ENCODE data around the gene DLG2.
"Not testable (repeated sequence)": the region's sequence is repeated elsewhere in the genome, so short reads cannot be mapped to it uniquely, and the experiment has no call there.

The DLG2 gene

DNA sequence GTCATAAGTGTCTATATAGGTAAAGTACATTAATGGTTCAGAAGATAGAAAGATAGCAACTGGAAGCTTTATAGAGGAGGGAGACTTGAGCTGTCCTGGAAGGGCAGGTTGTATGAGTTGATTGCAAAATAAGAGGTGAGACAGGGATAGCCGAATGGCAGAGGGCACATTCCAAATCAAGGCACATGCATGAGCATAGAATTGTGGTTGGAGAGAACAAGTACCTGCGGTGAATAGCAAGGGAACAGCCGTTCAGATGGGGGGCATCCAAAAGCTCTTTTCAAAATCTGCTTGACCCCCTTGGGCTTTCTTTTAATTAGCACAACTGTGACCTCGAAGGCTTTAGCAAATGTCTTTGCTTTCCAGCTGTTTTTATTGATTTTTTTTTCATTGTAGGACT, 1868.0 kb downstream of the DLG2 start:
- no peak for FAIRE-seq

DNA sequence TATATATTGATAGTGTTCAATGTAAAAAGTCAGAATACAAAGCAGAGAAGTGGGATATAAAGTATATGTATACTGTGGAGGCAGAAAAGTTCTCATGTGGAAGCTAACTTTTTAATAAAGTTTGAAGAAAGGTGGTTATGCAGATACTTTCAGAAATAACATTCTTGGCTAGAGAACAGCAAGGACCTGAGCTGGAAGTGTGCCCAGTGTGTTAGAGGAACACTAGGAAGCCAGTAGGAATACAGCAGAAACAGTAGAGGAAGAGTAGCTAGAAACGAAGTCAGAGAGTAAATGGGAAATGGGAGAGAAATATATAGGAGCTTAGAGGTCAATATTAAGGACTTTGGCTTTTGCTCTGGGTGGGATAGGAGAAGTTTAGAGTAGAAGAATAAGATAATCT, 1876.1 kb downstream of the DLG2 start:
- FAIRE-seq: no peak
- no peak for DNase-seq (ENCODE audit: low spot score)

More for the DNA sequence above, 1868.0 kb downstream of the DLG2 start:
- DNase-seq (ENCODE audit: low spot score): no peak

DNA sequence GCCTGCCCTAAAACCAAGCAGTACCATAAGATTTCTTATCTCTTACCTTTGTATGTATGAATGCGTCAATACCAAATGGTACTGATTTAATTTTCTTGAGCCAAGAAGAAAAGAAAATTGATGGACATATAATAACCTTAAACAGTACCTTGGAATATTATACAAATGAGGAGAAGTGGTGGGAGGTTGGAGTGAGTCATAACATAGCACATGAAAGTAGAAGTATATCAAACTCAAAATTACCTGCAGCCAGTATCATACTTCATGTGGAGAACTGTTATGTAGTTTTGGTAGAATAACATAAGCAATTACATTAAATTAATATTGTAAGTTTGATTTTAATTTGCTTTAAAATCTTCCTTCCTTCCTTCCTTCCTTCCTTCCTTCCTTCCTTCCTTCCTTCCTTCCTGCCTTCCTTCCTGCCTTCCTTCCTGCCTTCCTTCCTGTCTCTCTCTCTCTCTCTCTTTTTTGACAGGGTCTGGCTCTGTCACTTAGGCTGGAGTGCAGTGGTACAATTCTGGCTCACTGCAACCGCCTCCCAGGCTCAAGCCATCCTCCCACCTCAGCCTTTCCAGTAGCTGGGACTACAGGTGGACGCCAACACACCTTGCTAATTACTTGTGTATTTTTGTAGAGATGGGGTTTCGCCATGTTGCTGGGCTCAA, 1880.1 kb downstream of the DLG2 start:
- DNase-seq (ENCODE audit: low spot score) (no peak), FAIRE-seq (no peak)

DNA sequence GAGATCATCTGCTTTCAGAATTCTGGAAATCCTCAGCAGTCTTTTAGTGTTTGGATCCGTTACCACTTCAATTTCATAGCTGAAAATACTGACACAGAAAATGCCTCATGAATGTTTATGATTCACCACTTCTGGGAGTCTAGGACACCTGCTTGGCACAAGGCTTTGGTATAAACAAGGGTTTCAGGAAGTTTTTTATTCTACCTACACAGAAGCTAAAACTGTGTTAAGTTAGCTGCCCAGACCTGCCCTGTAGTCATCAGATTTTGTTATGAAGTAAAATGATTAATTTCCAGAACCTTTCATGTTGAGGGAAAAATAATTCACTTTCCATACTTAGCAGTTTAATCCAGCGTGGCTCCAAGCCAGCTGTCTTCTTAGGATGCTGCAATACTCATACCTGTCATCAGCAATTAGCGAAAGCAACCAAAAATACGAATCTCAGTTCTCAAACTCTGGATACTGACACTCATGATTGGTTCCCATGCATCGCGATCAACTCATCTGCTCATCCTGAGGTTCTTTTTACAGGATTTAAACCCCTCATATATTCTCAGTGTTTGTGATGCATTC, 1882.4 kb downstream of the DLG2 start:
- FAIRE-seq (no peak), DNase-seq (ENCODE audit: low spot score) (no peak)

DNA sequence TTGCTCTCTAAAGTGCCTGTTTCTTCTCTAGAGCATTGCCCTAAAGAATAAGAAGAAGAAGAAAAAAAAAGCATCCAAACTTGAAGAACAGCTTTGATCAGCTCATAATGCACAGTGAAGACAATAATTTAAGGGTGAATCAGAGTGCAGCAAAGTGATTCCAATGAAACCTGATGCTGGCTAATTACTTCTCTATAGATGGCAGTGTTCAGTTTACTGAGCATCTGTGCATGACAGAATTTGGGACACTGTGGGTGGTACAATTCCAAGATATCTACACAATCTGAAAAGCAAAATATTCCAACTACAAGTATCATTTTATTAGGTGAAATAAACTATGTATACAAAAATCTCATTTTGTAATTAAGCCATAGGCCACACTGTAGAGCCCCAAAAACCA, 1890.5 kb downstream of the DLG2 start:
- no peak for DNase-seq (ENCODE audit: low spot score)

DNA sequence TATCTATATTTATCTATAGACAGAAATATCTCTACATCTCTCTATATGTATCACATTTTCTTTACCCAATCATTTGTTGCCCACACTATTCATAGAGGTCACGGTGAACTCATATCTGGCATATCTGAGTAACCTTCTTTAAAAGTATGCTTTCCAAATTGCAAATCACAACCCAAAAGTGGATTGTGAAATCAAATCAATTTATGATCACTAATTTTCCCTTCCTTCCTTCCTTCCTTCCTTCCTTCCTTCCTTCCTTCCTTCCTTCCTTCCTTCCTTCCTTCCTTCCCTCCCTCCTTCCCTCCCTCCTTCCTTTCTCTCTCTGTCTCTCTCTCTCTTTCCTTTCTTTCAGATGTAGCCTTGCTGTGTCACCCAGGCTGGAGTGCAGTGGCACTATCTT, 1893.0 kb downstream of the DLG2 start:
- DNase-seq (ENCODE audit: low spot score): no peak

More for the DNA sequence above, 1890.5 kb downstream of the DLG2 start:
- FAIRE-seq: no peak

DNA sequence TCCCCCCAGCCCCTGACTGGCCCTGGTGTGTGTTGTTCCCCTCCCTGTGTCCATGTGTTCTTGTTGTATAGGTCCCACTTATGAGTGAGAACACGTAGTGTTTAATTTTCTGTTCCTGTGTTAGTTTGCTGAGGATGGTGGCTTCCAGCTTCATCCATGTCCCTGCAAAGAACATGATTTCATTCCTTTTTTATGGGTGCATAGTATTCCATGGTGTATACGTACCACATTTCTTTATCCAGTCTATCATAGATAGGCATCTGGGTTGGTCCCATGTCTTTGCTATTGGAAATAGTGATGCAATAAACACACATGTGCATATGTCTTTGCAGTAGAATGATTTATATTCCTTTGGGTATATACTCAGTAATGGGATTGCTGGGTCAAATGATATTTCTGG, 1895.9 kb downstream of the DLG2 start:
- not testable (repeated sequence) for FAIRE-seq

More for the DNA sequence above, 1893.0 kb downstream of the DLG2 start:
- FAIRE-seq: no peak

DNA sequence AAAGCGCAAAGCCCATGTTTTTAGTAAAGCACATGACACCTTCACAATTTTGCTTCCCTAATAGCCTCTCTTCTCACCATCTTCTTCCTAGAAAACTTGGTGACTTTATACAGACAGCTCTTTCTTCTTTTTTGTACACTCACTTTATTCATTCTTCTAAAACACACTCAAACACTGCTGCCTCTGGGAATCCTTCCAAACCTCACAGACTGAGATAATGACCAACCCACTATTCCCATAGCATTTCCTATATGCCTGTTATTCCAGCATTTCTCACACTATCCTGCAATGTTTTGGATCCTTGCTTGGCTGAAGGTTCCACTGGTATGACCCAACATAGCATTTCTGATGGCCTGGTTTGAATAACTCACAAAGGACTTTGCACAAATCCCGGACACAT, 1898.9 kb downstream of the DLG2 start:
- FAIRE-seq (no peak), DNase-seq (ENCODE audit: low spot score) (no peak)

More for the DNA sequence above, 1895.9 kb downstream of the DLG2 start:
- DNase-seq (ENCODE audit: low spot score): not testable (repeated sequence)

DNA sequence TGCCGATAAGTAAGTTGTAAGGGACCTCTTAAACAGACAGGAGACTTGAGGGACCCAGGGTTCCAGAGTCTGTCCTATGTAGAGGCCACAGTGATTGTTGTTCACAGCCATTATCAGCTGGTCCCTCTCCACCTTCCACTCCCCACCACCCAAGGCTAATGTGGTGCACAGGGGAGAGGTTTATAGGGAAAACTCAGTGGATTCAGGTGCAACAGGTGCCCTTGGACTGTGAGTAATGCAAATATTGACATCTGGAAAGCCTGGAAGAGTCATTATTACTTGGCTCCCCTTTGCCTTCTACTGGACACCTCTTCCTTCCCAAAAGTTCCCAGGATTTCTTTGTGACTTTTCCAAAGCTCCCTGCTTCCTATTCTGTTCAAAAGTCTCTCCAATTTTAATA, 1899.9 kb downstream of the DLG2 start:
- DNase-seq (ENCODE audit: low spot score) (no peak), FAIRE-seq (no peak)

DNA sequence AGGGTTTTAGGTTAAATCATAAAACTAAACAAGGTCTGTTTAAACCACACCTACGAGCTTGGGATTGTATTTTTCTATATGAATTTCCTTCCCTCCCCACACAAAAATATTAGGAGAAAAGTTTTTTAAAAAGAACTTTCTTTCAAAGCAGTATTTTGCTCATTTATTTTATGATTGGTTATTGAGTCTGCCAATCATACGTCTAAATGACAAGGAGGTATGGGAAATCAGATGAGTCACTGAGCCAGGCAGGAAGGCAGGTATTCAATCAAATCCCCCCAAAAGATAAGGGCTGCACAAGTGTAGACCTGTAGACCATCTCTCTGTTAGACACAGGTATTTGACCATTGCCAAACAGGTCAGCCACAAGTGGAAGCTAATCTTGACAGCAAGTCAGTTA, 1900.8 kb downstream of the DLG2 start:
- no peak for DNase-seq (ENCODE audit: low spot score)
- FAIRE-seq: no peak

DNA sequence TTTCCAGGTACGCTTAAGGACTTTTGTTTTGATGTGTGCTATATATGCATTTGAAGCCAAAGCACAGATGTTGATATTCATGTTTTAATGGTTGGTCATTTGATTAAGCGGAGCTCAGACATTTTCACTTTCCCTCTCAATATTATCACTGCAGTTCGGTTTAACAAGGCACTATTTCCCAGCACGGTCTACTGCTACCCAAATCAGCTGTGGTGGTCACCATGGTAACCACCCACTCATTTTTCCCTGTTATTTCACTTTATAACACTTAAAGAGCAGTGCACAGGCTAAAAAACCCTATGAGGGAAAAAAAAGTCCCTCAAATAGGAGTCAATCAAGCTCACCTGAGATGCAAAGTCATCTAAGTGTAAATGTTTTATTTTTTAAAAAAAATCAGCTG, 1901.4 kb downstream of the DLG2 start:
- DNase-seq (ENCODE audit: low spot score): no peak
- no peak for FAIRE-seq

DNA sequence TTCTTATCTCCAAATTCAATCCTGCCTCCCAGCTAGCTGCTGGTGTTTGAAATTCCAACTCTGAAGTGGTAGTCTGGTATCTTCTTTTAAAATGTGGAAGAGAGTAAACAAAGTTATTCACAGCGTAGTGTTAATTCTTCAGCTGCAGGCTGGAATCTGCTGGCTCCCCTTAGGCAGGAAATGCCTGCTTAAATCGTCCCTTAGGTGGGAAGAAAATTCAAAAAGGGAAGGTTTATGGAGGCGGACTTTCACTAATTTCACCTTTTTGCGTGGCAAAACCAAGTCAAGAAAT, 1901.9 kb downstream of the DLG2 start:
- FAIRE-seq: no peak
- DNase-seq (ENCODE audit: low spot score): no peak

DNA sequence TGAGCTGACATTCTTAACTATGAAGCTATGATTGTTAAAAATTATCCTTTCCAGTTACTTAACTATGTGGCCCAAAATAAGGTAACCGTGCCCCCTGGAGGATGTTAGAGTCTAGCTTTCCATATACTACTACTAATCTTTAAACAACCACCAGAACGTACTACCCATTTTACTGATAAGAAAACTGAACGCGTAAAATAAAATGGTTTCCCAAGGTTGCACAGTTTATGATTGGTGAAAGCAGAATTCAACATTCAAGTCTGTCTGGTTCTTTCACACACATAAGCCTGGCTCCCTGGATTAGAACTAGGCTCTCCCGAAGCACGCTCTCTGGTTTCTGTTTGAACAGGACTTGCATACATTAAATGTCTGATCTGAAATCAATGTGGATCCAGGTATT, 1903.1 kb downstream of the DLG2 start:
- peak; percentile 6 for DNase-seq (ENCODE audit: low spot score)
- FAIRE-seq: no peak

DNA sequence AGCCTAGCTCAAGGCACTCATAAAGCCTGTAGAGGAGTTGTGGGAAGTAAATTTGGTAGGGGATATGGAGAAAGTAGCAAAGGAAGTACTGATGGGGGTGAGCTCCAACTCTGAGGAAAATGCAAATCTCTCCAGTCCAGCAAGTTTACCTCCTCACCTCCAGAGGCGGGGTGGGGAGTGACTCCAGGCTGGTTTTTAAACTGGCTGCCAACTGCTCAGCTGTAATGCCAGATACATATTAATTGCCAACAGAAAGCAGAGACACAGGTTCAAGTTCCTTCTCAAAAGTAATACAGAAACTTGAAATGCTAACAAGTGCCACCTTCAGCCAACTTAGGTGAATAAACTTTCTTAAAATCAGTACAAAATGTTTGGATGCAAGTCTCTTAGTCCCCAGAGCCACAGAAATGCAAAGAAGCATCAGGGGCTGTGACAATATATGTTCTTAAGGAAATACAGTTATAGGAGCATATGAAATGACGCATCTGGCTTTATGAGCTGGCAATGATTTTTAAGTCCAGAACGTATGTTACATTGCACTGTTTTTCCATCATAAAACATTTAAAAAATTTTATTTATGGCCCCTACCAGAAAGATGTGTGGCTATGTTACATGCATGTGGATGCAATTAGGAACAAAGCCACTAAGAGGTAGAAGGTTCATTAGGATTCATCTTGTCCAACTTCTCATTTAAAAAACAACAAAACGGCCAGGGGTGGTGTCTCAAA, 1904.6 kb downstream of the DLG2 start:
- DNase-seq (ENCODE audit: low spot score) (no peak), FAIRE-seq (no peak)

DNA sequence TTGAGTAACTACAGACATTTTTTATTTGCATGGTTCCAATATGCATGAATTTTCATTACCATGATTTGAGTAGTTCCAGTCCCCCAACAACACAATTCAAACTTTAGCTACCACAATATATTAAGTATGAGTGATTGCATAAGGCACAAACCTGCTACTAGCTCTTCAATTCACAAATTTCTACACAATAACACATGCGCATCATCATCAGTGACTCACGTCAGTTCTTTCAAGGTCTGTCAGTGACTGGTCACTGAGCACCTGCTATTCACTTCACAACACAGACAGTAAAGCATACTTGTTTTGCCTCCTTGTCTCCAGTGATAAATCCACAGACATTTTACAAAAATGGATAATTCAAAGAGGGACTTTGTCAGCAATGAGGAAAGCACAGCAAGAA, 1905.9 kb downstream of the DLG2 start:
- FAIRE-seq (no peak), DNase-seq (ENCODE audit: low spot score) (no peak)

DNA sequence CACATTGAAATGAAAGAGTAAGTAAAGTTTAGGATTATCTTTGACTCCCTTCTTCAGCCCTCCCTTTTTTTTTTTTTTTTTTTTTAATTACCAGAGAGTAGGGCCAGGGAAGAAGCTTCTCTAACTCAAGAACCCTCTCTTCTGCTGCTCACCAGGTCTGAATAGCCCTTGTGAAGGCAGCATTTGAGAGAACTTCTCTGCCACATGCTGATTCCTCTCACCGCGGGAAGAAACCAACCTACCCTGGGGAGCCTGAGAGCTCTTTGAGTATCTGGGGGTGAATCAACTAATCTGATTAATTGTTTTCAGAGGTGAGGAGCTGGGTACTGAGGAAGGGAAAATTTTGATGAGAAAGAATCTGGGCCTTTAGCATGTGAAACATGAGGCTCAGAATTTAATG, 1906.5 kb downstream of the DLG2 start:
- FAIRE-seq (no peak), DNase-seq (ENCODE audit: low spot score) (no peak)

DNA sequence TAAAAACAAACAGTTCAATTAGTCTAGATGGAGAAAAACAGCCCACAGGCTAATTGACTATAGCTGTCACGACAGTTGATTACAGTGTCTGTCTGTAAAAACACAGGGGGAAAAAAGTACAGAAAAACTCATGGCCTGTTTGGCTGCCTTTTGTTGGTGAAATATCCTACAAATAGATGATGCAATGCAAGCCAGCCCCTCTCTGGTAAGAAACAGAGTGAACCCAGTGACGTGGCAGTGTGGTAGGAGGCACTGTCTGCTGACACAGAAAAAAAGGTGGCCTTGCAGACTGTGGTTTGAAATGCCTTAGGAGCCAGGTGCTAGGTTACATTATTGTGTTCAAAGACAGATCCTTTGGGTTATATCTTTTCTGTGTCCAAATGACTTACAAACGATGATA, 1909.6 kb downstream of the DLG2 start:
- no peak for FAIRE-seq
- DNase-seq (ENCODE audit: low spot score): no peak

DNA sequence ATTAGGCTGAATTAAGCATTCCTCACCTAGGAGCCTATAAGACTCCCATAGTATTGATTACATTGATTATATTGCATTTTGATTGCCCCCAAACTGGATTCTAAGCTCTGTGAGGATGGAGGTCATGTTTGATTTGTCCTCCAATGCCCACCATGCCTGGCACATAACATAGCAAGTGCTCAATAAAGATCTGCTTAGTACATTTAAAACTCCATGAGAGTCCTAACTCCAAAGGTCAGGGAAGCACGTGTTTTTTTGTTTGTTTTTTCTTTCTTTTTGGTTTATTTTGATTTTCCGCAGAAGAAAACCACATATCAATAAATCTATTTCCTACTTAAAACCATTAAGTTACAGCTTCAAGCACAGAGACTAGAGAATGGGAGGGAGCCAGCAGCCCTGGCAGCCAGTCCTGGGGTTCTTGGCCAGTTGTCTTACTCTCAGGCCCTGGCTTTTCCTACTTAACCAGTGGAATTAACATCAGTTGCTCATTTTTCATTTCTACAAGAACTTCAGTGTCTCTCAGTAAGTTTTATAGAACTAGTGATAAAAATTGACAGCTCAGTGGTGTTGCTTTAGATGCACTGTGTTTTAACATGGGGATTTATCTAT, 1911.1 kb downstream of the DLG2 start:
- DNase-seq (ENCODE audit: low spot score) (no peak), FAIRE-seq (no peak)

DNA sequence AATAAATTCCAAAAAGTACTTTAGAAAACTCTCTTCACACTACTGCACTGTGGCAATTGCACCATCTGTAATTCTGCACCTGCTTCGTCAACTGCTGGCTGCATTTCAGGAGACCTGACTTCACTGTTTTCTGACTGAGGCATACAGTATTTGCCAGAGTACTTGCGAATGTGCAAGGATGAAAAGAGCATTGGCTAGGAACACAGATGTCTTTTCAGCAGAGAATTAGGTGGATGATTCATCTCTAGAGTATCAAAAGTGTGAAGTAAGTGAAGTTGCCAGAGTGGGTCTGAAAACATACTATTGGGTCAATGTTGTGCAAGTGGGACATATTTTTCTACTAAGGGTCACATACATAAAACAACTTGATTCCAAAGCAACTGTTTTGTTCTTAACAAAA, 1913.4 kb downstream of the DLG2 start:
- no peak for DNase-seq (ENCODE audit: low spot score)
- FAIRE-seq: no peak

DNA sequence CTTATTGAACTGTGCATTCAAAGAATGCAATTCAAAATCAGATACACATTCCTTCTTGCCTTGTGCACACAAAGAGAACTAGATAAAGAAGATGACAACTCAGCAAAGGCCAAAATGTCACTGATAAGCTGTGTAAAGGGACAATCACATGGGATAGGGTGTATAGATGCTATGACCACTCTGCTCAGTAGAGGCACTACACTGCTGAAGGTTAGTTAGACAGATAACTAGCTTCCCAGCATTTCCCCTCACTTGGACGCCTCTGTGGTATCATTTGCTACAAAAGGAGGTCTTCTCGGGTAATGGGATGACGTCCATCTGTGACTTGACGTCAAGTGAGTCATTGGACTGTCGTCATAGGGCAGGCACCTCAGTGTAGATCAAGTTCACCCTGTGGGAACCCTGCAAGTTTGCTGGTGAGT, 1916.0 kb downstream of the DLG2 start:
- FAIRE-seq (no peak), DNase-seq (ENCODE audit: low spot score) (no peak)

DNA sequence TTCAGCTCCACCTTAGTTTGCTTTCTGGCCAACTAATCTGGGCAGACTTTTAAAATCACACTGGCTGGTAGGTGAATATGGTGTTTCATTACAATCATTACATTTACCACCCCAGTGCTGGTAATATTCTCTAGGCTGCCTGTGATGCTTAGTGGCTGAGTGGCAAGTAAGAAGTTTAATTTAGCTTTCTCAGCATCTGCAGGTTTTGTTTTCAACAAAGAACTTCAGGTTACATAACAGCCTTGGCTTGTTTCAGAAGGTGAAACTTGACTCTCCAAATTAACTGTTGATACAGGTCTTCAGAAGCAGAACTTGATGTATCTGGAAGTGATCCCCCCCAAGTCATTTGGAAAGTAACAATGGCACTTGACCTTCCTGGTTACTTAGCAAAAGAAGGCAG, 1917.7 kb downstream of the DLG2 start:
- FAIRE-seq: no peak

DNA sequence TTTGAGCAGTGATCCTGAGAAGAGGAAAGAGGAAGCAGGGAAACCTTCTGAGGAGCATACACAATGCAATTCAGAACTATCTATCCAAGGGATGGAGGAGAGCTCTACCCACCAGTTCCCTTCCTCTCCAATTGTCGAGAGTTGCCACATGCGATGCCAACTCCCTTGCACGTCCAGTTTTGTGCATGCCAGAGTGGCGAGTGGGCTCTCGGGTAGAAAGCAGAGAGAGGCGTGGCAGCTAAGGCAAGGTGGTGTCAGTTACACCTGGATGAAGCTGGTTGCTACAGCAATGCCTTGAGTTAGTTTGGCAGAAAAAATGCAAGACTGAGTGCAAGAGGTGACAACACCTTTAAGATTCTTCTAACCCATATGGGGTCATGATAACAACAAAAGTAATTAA, 1920.6 kb downstream of the DLG2 start:
- FAIRE-seq (no peak), DNase-seq (ENCODE audit: low spot score) (no peak)

More for the DNA sequence above, 1917.7 kb downstream of the DLG2 start:
- no peak for DNase-seq (ENCODE audit: low spot score)

DNA sequence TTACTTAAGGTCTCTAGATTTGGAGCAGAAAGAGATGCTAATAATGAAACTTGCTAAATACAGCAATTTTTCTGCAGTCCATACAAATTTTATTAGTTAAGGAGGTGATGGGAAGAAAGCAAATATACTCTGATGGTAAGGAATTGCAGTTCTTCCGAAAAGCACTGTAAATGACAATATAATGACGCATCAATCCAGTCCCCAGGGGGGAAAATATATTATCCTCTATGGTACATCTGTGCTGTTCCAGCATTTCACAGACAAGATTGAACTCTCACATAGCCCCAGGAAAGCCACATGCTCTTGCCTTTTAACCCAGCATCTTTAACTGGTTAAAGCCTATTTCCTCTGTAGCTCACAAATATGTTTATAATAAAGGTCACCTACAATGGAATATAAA, 1924.3 kb downstream of the DLG2 start:
- FAIRE-seq (no peak), DNase-seq (ENCODE audit: low spot score) (no peak)
